Activated CD4-positive, CD25-positive, alpha-beta regulatory T cell (primary cell): Measurements from ENCODE around the gene TBC1D20.
"Not testable (repeated sequence)": the region's sequence is repeated elsewhere in the genome, so short reads cannot be mapped to it uniquely, and the experiment has no call there.

Source experiments
- DNase-seq, 4 experiments: peaks; one replicate each; lab custom pipeline; 2025; lab: John Stamatoyannopoulos, UW

The TBC1D20 gene

GRCh38 chr20:475463-476357 lies 13.4 kb upstream of the TBC1D20 start:
- no peak for DNase-seq

- no peak for DNase-seq
Observed at GRCh38 chr20:474581-474980, 12.2 kb upstream of the TBC1D20 start.

GRCh38 chr20:472889-473292 lies 10.6 kb upstream of the TBC1D20 start:
- DNase-seq: no peak

GRCh38 chr20:472137-472846 lies 10.0 kb upstream of the TBC1D20 start:
- DNase-seq: no peak

- no peak for DNase-seq
Observed at GRCh38 chr20:469746-470490, 7.6 kb upstream of the TBC1D20 start.

GRCh38 chr20:467755-468154 lies 5.4 kb upstream of the TBC1D20 start:
- no peak for DNase-seq

GRCh38 chr20:461254-462198 lies 807 bp downstream of the TBC1D20 start:
- DNase-seq: peak; percentile 23 to 35 (median 28)

GRCh38 chr20:460707-461106 lies 1.6 kb downstream of the TBC1D20 start:
- DNase-seq: no peak

GRCh38 chr20:460180-460579 lies 2.2 kb downstream of the TBC1D20 start:
- DNase-seq: no peak

GRCh38 chr20:458776-459175 lies 3.6 kb downstream of the TBC1D20 start:
- no peak for DNase-seq

- no peak for DNase-seq
Observed at GRCh38 chr20:454951-455350, 7.4 kb downstream of the TBC1D20 start.

GRCh38 chr20:452021-452420 lies 10.3 kb downstream of the TBC1D20 start:
- DNase-seq: not testable (repeated sequence)

GRCh38 chr20:445514-446336 lies 16.6 kb downstream of the TBC1D20 start:
- no peak for DNase-seq

- DNase-seq: no peak
Observed at GRCh38 chr20:444862-445426, 17.4 kb downstream of the TBC1D20 start.

GRCh38 chr20:444117-444516 lies 18.2 kb downstream of the TBC1D20 start:
- no peak for DNase-seq

- DNase-seq: no peak
Observed at GRCh38 chr20:443223-443775, 19.0 kb downstream of the TBC1D20 start.

- no peak for DNase-seq
Observed at GRCh38 chr20:440636-441035, 21.7 kb downstream of the TBC1D20 start.

- DNase-seq: no peak
Observed at GRCh38 chr20:440148-440547, 22.2 kb downstream of the TBC1D20 start.

GRCh38 chr20:438571-439469 lies 23.5 kb downstream of the TBC1D20 start:
- DNase-seq: peak in 2 of 4 experiments; percentile 16 to 20
